ENCODE measurements around the gene DYNLT5.
"Not testable (repeated sequence)": the region's sequence is repeated elsewhere in the genome, so short reads cannot be mapped to it uniquely, and the experiment has no call there.

Gene DYNLT5

DNA sequence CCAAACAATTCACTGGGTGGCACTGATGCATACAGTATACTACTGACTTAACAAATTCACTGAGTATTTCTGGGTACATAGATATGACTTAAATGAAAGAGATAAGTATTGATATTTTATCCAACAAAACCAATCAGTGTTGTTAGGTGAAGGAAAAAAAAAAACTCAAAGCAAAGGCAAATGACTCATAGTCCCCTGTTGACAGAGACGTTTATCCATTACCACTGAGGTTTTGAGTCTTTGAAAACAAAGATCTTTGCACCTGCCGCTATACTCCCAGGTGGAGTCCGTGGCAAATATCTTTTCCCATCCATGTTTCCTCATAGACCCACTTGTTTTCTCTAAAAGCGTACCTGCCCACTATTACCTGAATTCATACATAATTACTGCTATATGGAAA lies 18.4 kb downstream of the DYNLT5 start:
- H3K9ac ChIP-seq (ENCODE audit: low read depth, low read length): no peak overlapping the region
- no peaks in the 10 kb centered on the region for H3K27me3 ChIP-seq (ENCODE audit: control insufficient read depth, insufficient read depth, low read length)
- H3K27ac ChIP-seq (ENCODE audit: low read depth, low read length): no peak overlapping the region
- H3K36me3 ChIP-seq (ENCODE audit: control insufficient read depth, insufficient read depth, low read length): no peaks in the 10 kb centered on the region
- no peak overlapping the region for H3K4me3 ChIP-seq (ENCODE audit: low read depth, low read length)
- H3K9me3 ChIP-seq (ENCODE audit: control insufficient read depth, insufficient read depth, low read length): no peaks in the 10 kb centered on the region
- H3K4me1 ChIP-seq (ENCODE audit: control insufficient read depth, insufficient read depth, low read length): no peaks in the 10 kb centered on the region

DNA sequence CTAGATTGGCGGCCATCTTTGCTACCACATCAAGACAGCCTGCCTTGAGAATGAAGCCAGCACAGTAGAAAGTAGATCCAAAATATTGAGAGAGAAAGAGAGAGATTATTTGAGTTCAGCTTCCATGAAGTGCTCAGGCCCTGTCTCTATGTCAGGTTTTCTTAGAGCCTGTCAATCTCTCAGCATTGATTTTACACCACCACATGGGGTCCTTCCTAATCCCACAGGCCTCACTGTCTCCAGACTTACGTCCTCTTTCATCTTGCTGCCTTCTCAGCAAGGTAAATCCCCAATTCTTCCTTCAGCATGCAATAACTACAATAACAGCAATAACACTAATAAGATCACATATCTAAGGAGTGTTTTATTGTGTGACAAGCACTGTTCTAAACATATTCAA lies 21.0 kb downstream of the DYNLT5 start:
- Histone ChIP-seq H3K36me3 (ENCODE audit: control insufficient read depth, insufficient read depth, low read length) (no peaks in the 10 kb centered on the region), H3K9me3 (ENCODE audit: control insufficient read depth, insufficient read depth, low read length) (no peaks in the 10 kb centered on the region), H3K4me1 (ENCODE audit: control insufficient read depth, insufficient read depth, low read length) (no peaks in the 10 kb centered on the region), H3K27me3 (ENCODE audit: control insufficient read depth, insufficient read depth, low read length) (no peaks in the 10 kb centered on the region), H3K9ac (ENCODE audit: low read depth, low read length) (no peak overlapping the region), H3K27ac (ENCODE audit: low read depth, low read length) (no peak overlapping the region), H3K4me3 (ENCODE audit: low read depth, low read length) (no peak overlapping the region)

DNA sequence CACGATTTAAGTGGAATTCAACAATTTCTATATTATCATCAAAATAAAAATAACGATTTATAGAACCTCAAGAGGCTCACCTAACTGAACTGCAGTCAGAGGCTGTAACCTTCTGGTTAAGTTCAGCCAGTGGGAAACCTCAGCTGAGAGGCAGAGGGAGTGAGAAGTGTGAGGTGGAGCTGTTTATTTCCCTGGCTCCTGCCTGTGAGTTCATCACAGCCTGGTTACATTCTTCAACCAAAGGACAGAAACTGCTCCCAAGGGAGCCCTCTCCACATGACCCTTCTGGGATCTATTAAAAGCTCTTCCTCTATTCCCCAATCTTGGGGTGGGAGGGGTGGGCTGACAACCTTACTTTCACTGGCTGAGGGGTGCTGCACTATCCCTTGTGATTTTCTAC lies 22.2 kb downstream of the DYNLT5 start:
- H3K4me1 ChIP-seq (ENCODE audit: control insufficient read depth, insufficient read depth, low read length): no peaks in the 10 kb centered on the region

DNA sequence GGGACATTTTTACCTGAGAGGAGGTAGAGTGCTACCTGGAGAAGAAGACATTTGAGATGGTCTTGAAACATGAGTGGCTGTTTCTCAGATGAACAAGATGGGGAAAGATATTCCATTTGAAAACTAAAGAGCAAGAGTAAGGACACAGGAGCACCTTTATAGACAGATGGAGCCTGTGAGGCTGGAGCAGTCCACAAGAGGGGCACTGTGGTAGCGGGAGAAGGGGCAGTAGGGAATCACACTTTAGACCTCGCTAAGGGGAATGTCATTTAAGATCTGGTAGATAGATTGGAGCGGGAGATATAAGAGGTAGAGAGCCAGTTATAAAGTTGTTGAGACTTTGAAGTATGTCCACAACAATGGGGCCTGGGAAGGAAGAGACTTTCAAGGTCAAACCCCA lies 23.4 kb downstream of the DYNLT5 start:
- H3K27ac ChIP-seq (ENCODE audit: low read depth, low read length): no peak overlapping the region
- H3K9ac ChIP-seq (ENCODE audit: low read depth, low read length): no peak overlapping the region
- H3K36me3 ChIP-seq (ENCODE audit: control insufficient read depth, insufficient read depth, low read length): no peaks in the 10 kb centered on the region
- H3K4me1 ChIP-seq (ENCODE audit: control insufficient read depth, insufficient read depth, low read length): no peaks in the 10 kb centered on the region
- H3K27me3 ChIP-seq (ENCODE audit: control insufficient read depth, insufficient read depth, low read length): no peaks in the 10 kb centered on the region
- H3K4me3 ChIP-seq (ENCODE audit: low read depth, low read length): no peak overlapping the region
- H3K9me3 ChIP-seq (ENCODE audit: control insufficient read depth, insufficient read depth, low read length): no peaks in the 10 kb centered on the region; the same call in 1 of the 2 replicates

More for the DNA sequence above, 22.2 kb downstream of the DYNLT5 start:
- Histone ChIP-seq H3K27me3 (ENCODE audit: control insufficient read depth, insufficient read depth, low read length) (no peaks in the 10 kb centered on the region), H3K9ac (ENCODE audit: low read depth, low read length) (no peak overlapping the region), H3K27ac (ENCODE audit: low read depth, low read length) (no peak overlapping the region), H3K36me3 (ENCODE audit: control insufficient read depth, insufficient read depth, low read length) (no peaks in the 10 kb centered on the region), H3K4me3 (ENCODE audit: low read depth, low read length) (no peak overlapping the region), H3K9me3 (ENCODE audit: control insufficient read depth, insufficient read depth, low read length) (no peaks in the 10 kb centered on the region)

DNA sequence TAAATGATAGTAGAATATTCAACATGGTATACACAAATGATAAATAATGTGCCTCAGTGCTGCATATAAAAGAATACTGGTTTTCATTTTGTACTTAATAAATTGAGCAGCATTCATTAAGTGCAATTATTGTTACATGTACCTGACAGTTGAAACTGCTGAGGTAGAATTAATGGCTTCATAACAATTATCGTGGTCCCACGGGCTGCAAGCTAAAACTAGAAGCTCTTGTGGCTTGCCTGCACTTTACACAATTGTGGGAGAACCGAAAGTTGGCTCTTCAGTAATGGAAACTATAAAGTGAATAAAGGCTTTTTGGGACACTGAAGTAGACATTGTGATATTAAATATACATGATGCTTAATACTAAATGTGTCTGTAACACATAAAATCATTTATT lies 25.6 kb downstream of the DYNLT5 start:
- Histone ChIP-seq H3K36me3 (ENCODE audit: control insufficient read depth, insufficient read depth, low read length) (no peaks in the 10 kb centered on the region), H3K27ac (ENCODE audit: low read depth, low read length) (no peak overlapping the region), H3K9me3 (ENCODE audit: control insufficient read depth, insufficient read depth, low read length) (no peaks in the 10 kb centered on the region; the same call in 1 of the 2 replicates), H3K4me3 (ENCODE audit: low read depth, low read length) (no peak overlapping the region), H3K27me3 (ENCODE audit: control insufficient read depth, insufficient read depth, low read length) (no peaks in the 10 kb centered on the region), H3K9ac (ENCODE audit: low read depth, low read length) (no peak overlapping the region), H3K4me1 (ENCODE audit: control insufficient read depth, insufficient read depth, low read length) (no peaks in the 10 kb centered on the region)

DNA sequence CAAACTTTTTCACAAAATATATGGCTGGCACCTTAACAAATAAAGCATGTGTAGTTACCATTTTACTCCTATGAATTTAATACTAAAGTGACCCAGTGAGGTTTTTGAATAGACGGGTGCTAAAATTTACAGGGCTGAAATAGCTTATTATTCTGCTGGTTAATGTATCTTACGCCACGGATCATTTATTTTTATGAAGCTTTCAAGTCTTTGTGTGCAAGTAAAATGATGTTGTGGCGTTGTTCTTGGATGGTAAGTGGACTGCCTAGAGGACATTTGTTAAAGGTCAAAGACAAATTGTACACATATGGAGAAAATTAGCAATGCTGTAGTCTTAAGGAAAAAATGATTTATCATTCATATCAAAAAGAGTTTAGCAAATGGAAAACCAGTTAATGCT lies 26.0 kb downstream of the DYNLT5 start:
- Histone ChIP-seq H3K9ac (ENCODE audit: low read depth, low read length) (no peak overlapping the region), H3K9me3 (ENCODE audit: control insufficient read depth, insufficient read depth, low read length) (no peaks in the 10 kb centered on the region; the same call in 1 of the 2 replicates), H3K4me3 (ENCODE audit: low read depth, low read length) (no peak overlapping the region), H3K4me1 (ENCODE audit: control insufficient read depth, insufficient read depth, low read length) (no peaks in the 10 kb centered on the region), H3K27ac (ENCODE audit: low read depth, low read length) (no peak overlapping the region), H3K27me3 (ENCODE audit: control insufficient read depth, insufficient read depth, low read length) (no peaks in the 10 kb centered on the region), H3K36me3 (ENCODE audit: control insufficient read depth, insufficient read depth, low read length) (no peaks in the 10 kb centered on the region)

DNA sequence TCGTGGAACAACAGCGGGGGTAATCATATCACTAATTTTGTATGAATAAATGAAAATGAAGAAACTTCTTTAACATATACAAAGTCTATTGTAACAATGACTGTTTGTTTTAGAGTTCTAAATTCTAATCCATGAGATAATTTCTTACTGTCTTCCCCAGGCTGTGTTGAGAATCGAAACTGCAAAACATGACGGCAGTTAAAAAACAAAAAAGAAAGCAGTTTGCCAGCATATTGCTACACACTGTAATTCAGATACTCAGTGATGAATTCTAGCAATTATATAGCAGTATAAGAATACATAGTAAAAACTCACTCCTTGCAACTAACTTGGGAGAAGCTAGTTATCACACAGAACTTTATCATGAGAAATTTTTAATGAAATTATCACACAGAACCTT lies 26.7 kb downstream of the DYNLT5 start:
- no peaks in the 10 kb centered on the region for H3K4me1 ChIP-seq (ENCODE audit: control insufficient read depth, insufficient read depth, low read length)
- H3K27ac ChIP-seq (ENCODE audit: low read depth, low read length): no peak overlapping the region
- H3K9me3 ChIP-seq (ENCODE audit: control insufficient read depth, insufficient read depth, low read length): no peaks in the 10 kb centered on the region; the same call in 1 of the 2 replicates
- no peak overlapping the region for H3K4me3 ChIP-seq (ENCODE audit: low read depth, low read length)
- no peaks in the 10 kb centered on the region for H3K27me3 ChIP-seq (ENCODE audit: control insufficient read depth, insufficient read depth, low read length)
- H3K9ac ChIP-seq (ENCODE audit: low read depth, low read length): no peak overlapping the region
- no peaks in the 10 kb centered on the region for H3K36me3 ChIP-seq (ENCODE audit: control insufficient read depth, insufficient read depth, low read length)

DNA sequence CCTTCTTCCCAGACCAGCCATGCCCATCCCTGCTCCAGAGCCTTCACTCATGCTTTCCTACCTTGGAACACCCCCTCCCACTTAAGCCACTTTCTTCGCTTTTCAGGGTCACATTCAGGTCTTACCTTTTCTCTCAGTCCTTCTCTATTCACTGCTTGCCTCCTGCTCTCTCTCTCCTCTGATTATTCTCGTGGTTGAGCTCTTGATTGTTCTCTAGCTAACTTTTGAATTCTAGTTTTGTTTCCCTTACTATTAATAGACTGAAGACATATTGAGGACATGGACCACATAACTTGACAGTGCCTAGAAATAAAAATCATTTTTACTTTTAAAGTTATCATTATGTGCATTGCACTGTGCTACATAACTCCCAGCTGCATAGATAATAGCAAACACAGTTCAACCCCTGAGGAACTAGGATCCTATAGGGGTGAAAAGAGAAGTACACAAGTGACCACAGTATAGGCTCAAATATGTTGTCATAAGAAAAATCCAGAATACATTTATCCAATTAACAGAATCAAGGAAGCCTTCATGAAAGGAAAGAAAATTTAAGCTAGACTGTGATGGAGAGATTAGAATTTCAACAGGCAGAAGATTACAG lies 27.3 kb downstream of the DYNLT5 start:
- no peak overlapping the region for H3K9ac ChIP-seq (ENCODE audit: low read depth, low read length)
- no peaks in the 10 kb centered on the region; the same call in 1 of the 2 replicates for H3K9me3 ChIP-seq (ENCODE audit: control insufficient read depth, insufficient read depth, low read length)
- no peaks in the 10 kb centered on the region for H3K4me1 ChIP-seq (ENCODE audit: control insufficient read depth, insufficient read depth, low read length)
- no peaks in the 10 kb centered on the region for H3K27me3 ChIP-seq (ENCODE audit: control insufficient read depth, insufficient read depth, low read length)
- H3K4me3 ChIP-seq (ENCODE audit: low read depth, low read length): no peak overlapping the region
- H3K36me3 ChIP-seq (ENCODE audit: control insufficient read depth, insufficient read depth, low read length): no peaks in the 10 kb centered on the region
- H3K27ac ChIP-seq (ENCODE audit: low read depth, low read length): no peak overlapping the region

DNA sequence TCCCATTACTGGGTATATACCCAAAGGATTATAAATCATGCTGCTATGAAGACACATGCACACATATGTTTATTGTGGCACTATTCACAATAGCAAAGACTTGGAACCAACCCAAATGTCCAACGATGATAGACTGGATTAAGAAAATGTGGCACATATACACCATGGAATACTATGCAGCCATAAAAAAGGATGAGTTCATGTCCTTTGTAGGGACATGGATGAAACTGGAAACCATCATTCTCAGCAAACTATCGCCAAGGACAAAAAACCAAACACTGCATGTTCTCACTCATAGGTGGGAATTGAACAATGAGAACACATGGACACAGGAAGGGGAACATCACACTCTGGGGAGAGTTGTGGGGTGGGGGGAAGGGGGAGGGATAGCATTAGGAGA lies 33.5 kb downstream of the DYNLT5 start:
- not testable (repeated sequence) for H3K4me1 ChIP-seq (ENCODE audit: control insufficient read depth, insufficient read depth, low read length); H3K9me3 ChIP-seq (ENCODE audit: control insufficient read depth, insufficient read depth, low read length); H3K4me3 ChIP-seq (ENCODE audit: low read depth, low read length); H3K27ac ChIP-seq (ENCODE audit: low read depth, low read length); H3K36me3 ChIP-seq (ENCODE audit: control insufficient read depth, insufficient read depth, low read length); H3K27me3 ChIP-seq (ENCODE audit: control insufficient read depth, insufficient read depth, low read length); H3K9ac ChIP-seq (ENCODE audit: low read depth, low read length)

DNA sequence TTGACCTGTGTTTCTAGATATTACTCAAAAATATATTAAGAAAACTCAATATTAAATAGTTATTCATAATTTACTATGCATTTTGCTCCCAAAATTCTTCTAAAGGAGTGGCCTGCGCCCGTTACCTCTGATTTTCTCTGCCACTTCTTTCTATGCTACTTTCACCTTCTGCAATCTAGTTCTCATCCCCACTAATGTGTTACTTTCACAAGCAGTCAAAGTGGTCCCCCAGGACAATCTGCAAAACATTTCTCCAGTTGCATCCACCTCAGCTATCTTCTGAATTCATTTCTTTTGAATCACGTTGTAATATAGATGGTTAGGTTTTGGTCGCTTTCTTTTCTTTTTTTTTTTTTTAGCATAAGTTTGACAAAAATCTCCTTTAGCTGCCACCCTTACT lies 35.4 kb downstream of the DYNLT5 start:
- Histone ChIP-seq H3K27ac (ENCODE audit: low read depth, low read length) (no peak overlapping the region), H3K4me1 (ENCODE audit: control insufficient read depth, insufficient read depth, low read length) (no peaks in the 10 kb centered on the region), H3K36me3 (ENCODE audit: control insufficient read depth, insufficient read depth, low read length) (no peaks in the 10 kb centered on the region), H3K27me3 (ENCODE audit: control insufficient read depth, insufficient read depth, low read length) (no peaks in the 10 kb centered on the region), H3K4me3 (ENCODE audit: low read depth, low read length) (no peak overlapping the region), H3K9ac (ENCODE audit: low read depth, low read length) (no peak overlapping the region), H3K9me3 (ENCODE audit: control insufficient read depth, insufficient read depth, low read length) (no peaks in the 10 kb centered on the region)

DNA sequence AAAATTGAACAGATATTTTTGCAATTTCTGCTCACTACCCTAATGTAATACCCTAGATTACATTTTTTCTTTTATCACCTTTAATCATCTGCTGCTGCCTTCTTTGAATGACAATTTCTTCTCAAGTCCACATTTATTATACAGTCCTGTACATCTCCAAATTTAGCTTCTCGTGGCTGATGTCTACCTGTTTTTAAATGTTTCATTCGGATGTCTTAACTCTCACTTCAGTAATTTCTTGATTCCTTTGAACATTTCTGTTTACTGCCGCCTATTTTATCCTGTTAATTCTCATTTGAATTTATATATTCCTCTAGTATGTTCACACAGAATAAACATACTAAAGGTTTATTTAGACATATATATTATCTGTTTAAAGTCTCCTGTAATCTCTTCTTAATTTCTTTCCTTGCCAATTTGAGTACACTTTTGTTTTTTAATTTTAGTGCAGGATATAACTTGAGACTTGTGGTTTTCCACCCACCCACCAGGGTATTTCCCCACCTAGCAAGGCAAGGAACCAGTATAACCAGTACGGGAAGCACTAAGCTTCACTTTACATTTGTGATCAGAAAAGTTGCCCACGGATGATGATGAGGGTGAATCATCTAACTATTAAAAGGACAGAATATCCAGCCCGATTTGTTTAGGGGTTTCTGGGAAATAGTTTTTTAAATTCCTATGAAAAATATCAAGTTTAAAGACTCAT lies 36.1 kb downstream of the DYNLT5 start:
- H3K4me3 ChIP-seq (ENCODE audit: low read depth, low read length): no peak overlapping the region
- H3K4me1 ChIP-seq (ENCODE audit: control insufficient read depth, insufficient read depth, low read length): no peaks in the 10 kb centered on the region
- no peak overlapping the region for H3K9ac ChIP-seq (ENCODE audit: low read depth, low read length)
- H3K27ac ChIP-seq (ENCODE audit: low read depth, low read length): no peak overlapping the region
- no peaks in the 10 kb centered on the region for H3K27me3 ChIP-seq (ENCODE audit: control insufficient read depth, insufficient read depth, low read length)
- no peaks in the 10 kb centered on the region for H3K9me3 ChIP-seq (ENCODE audit: control insufficient read depth, insufficient read depth, low read length)
- no peaks in the 10 kb centered on the region for H3K36me3 ChIP-seq (ENCODE audit: control insufficient read depth, insufficient read depth, low read length)
